Fibroblast of lung (primary cell): Measurements from ENCODE around the gene C15orf39. TPM values are rescaled to one million over a fixed set of nuclear protein-coding genes. Genes with fewer than 3 reads are reported as not detected.
"Not testable (repeated sequence)": the region's sequence is repeated elsewhere in the genome, so short reads cannot be mapped to it uniquely, and the experiment has no call there.

Source experiments
- DNase-seq, 2 donors: peaks; one replicate each; pipeline versions ENCODE4 v3.0.0 to v3.0.0-alpha.2; 2010; ENCODE audit warnings: low read depth in 2 of 2
- H2AFZ ChIP-seq: 2 replicates; pipeline ENCODE4 v1.5.1; 2012; ENCODE audit warnings: low read length, control low read depth, inconsistent platforms
- H3K27ac ChIP-seq: 2 replicates; pipeline ENCODE4 v1.5.1; 2011; ENCODE audit warnings: low read length, control low read depth; ENCODE audit not compliant: insufficient read depth
- H3K27me3 ChIP-seq: 2 replicates; pipeline ENCODE4 v1.5.1; 2011; ENCODE audit warnings: mild to moderate bottlenecking, low read length; ENCODE audit not compliant: control insufficient read depth, insufficient read depth
- H3K36me3 ChIP-seq: 2 replicates; pipeline ENCODE4 v1.5.1; 2011; ENCODE audit warnings: low read length; ENCODE audit not compliant: control insufficient read depth, insufficient read depth
- H3K4me1 ChIP-seq: 2 replicates; pipeline ENCODE4 v1.5.1; 2011; ENCODE audit warnings: low read length; ENCODE audit not compliant: control insufficient read depth, insufficient read depth; ENCODE audit errors: extremely low read depth
- H3K4me2 ChIP-seq: 2 replicates; pipeline ENCODE4 v1.5.1; 2011; ENCODE audit warnings: low read length, control low read depth; ENCODE audit not compliant: insufficient read depth; ENCODE audit errors: extremely low read depth
- H3K4me3 ChIP-seq, 4 experiments: fragments of 200-600 bp in 1 of 4; sonication (generic) in 1 of 4; replicated peaks in 1 of 4; 2 replicates each; pipeline ENCODE4 v1.5.1; 2011 to 2016; ENCODE audit warnings: low read length in 4 of 4, low read depth in 3 of 4, mild to moderate bottlenecking in 3 of 4, control low read depth in 2 of 4, inconsistent platforms in 1 of 4, mixed read lengths in 1 of 4; ENCODE audit not compliant: insufficient read depth in 1 of 4; ENCODE audit errors: control extremely low read depth in 1 of 4
- H3K79me2 ChIP-seq: 2 replicates; pipeline ENCODE4 v1.5.1; 2012; ENCODE audit warnings: mild to moderate bottlenecking, low read length, inconsistent platforms; ENCODE audit not compliant: control insufficient read depth, insufficient read depth
- H3K9ac ChIP-seq: 2 replicates; pipeline ENCODE4 v1.5.1; 2011; ENCODE audit warnings: mild to moderate bottlenecking, low read length, control low read depth; ENCODE audit not compliant: insufficient read depth
- H3K9me3 ChIP-seq: 2 replicates; pipeline ENCODE4 v1.5.1; 2012; ENCODE audit warnings: low read depth, low read length; ENCODE audit not compliant: control insufficient read depth, insufficient read depth
- H4K20me1 ChIP-seq: 2 replicates; pipeline ENCODE4 v1.5.1; 2011; ENCODE audit warnings: low read length; ENCODE audit not compliant: control insufficient read depth, insufficient read depth; ENCODE audit errors: extremely low read depth
- CTCF ChIP-seq, 2 donors: IDR thresholded peaks in 1 of 2; conservative IDR thresholded peaks in 1 of 2; 1 replicate in 1 of 2; 2 replicates in 1 of 2; pipeline ENCODE4 v1.5.1; 2011 to 2012; ENCODE audit warnings: low read length in 2 of 2, control low read depth in 1 of 2, inconsistent platforms in 1 of 2, low read depth in 1 of 2, mild to moderate bottlenecking in 1 of 2
- EZH2 ChIP-seq: IDR thresholded peaks from 2 replicates; pipeline ENCODE4 v1.5.1; 2012; ENCODE audit warnings: low read length, control low read depth, mild to moderate bottlenecking; ENCODE audit errors: missing control alignments
- polyA plus RNA-seq, 2 donors: library from polyadenylated mRNA; depleted of rRNA in 1 of 2; stranded (reverse) in 1 of 2; unstranded in 1 of 2; fragments of >200 nt; gene quantifications; 2 replicates each; pipeline ENCODE4 v1.2.1, GENCODE V29; 2011 to 2012; ENCODE audit warnings: missing spikeins in 1 of 2
- total RNA-seq: library from RNA; depleted of rRNA; stranded (reverse); fragments of >200 nt; gene quantifications from 2 replicates; pipeline ENCODE4 v1.2.1, GENCODE V29; 2014

The C15orf39 gene
- total and polyA plus RNA-seq, 2 donors (not counting 1 experiment from before 2014, with no cell fraction given), result 1.7 to 2.3 TPM

GRCh38 chr15:75248991-75249390 is 47.3 kb downstream of the C15orf39 start:
- not testable (repeated sequence) for H3K4me1 ChIP-seq, H4K20me1 ChIP-seq, H3K79me2 ChIP-seq, H3K27ac ChIP-seq, H3K9ac ChIP-seq, DNase-seq, H3K4me2 ChIP-seq, H3K4me3 ChIP-seq, H3K9me3 ChIP-seq, H3K36me3 ChIP-seq, H2AFZ ChIP-seq
- peaks cover 30% of the 10 kb centered on the region for H3K27me3 ChIP-seq

- no peaks in the 10 kb centered on the region for H3K9me3 ChIP-seq
- H3K36me3 ChIP-seq, result no peaks in the 10 kb centered on the region
- no peak overlapping the region for H3K9ac ChIP-seq
- no peaks in the 10 kb centered on the region for H3K4me1 ChIP-seq
- peaks cover 30% of the 10 kb centered on the region for H3K27me3 ChIP-seq
- no peak overlapping the region for H3K27ac ChIP-seq
- no peaks in the 10 kb centered on the region for H3K79me2 ChIP-seq
- no peak overlapping the region for H3K4me3 ChIP-seq
- no peaks in the 10 kb centered on the region for H4K20me1 ChIP-seq
- no peak for DNase-seq
- no peak overlapping the region for H2AFZ ChIP-seq
- H3K4me2 ChIP-seq, result no peak overlapping the region
- TF ChIP-seq EZH2 (no peak), CTCF (conservative IDR thresholded peaks at IDR 0.05 in 1 of 2, IDR thresholded peaks at IDR 0.05 in 1 of 2; ENCODE audit: low read depth in 1 of 2, low read length in 2 of 2) (no peak)
Observed at GRCh38 chr15:75249726-75250125, 48.0 kb downstream of the C15orf39 start.

DNA sequence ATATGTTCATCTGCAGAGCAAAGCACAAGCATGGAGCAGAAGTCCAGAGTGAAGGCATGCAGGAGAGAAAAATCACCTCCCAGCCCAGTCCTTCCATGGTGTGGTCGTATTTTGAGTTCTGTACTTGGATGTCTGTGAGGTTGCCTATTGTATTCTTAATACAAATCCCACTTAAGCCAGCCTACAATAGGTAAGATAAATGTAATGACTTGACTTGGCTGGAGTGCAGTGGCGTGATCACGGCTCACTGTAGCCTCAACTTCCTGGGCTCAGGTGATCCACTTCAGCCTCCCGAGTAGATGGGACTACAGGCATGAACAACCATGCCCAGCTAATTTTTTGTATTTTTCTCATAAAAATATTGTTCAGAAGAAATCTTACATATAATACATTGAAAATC is 49.7 kb downstream of the C15orf39 start:
- not testable (repeated sequence) for H3K79me2 ChIP-seq, H4K20me1 ChIP-seq, H3K27ac ChIP-seq, H3K36me3 ChIP-seq, H3K9me3 ChIP-seq, H2AFZ ChIP-seq, H3K9ac ChIP-seq, DNase-seq, H3K4me1 ChIP-seq, H3K4me2 ChIP-seq, H3K4me3 ChIP-seq
- H3K27me3 ChIP-seq, result peaks cover 30% of the 10 kb centered on the region

- H3K9ac ChIP-seq, H2AFZ ChIP-seq, H3K4me3 ChIP-seq, DNase-seq, H3K9me3 ChIP-seq, H4K20me1 ChIP-seq, H3K4me1 ChIP-seq, H3K4me2 ChIP-seq, H3K27ac ChIP-seq, H3K79me2 ChIP-seq, H3K36me3 ChIP-seq: not testable (repeated sequence)
- peak in 1 of 2 donors; percentile 1 for TF ChIP-seq CTCF (conservative IDR thresholded peaks at IDR 0.05 in 1 of 2, IDR thresholded peaks at IDR 0.05 in 1 of 2; ENCODE audit: low read depth in 1 of 2, low read length in 2 of 2)
- peaks cover 30% of the 10 kb centered on the region for H3K27me3 ChIP-seq
Observed at GRCh38 chr15:75252285-75252684, 50.6 kb downstream of the C15orf39 start.

- H3K4me1 ChIP-seq, H3K79me2 ChIP-seq, H4K20me1 ChIP-seq, H3K9me3 ChIP-seq, H2AFZ ChIP-seq, H3K9ac ChIP-seq, H3K36me3 ChIP-seq, H3K27me3 ChIP-seq, DNase-seq, H3K27ac ChIP-seq, H3K4me3 ChIP-seq, H3K4me2 ChIP-seq: not testable (repeated sequence)
Observed at GRCh38 chr15:75258034-75258433, 56.4 kb downstream of the C15orf39 start, which contains the start of gene GOLGA6C. Gene GOLGA6C, plus strand, starts transcription at chr15:75258334. Its CDS starts 265 bp downstream, at chr15:75258599.
